HK-2 (cell line): ENCODE results near the gene WNK1.
"Not testable (repeated sequence)": the region's sequence is repeated elsewhere in the genome, so short reads cannot be mapped to it uniquely, and the experiment has no call there.

ENCODE experiments used
- DNase-seq: peaks from one replicate; pipeline ENCODE4 v3.0.0-alpha.2; 2018; ENCODE audit not compliant: unreplicated experiment

Gene WNK1

GRCh38 chr12:749751-750270 is 2.6 kb upstream of the WNK1 start:
- no peak for DNase-seq

- no peak for DNase-seq
Measured at GRCh38 chr12:750366-751191, 1.8 kb upstream of the WNK1 start.

GRCh38 chr12:751192-751998 is 984 bp upstream of the WNK1 start:
- DNase-seq: peak; percentile 94

GRCh38 chr12:752695-753610 is 574 bp downstream of the WNK1 start:
- DNase-seq: peak; percentile 59

- peak; percentile 47 for DNase-seq
Measured at GRCh38 chr12:753611-754472, 1.5 kb downstream of the WNK1 start.

GRCh38 chr12:754473-754820 is 2.1 kb downstream of the WNK1 start:
- DNase-seq: no peak

GRCh38 chr12:754851-755562 is 2.6 kb downstream of the WNK1 start:
- DNase-seq: peak; percentile 7

- no peak for DNase-seq
Measured at GRCh38 chr12:759628-760027, 7.2 kb downstream of the WNK1 start.

GRCh38 chr12:761256-761655 is 8.9 kb downstream of the WNK1 start:
- no peak for DNase-seq

GRCh38 chr12:765840-766239 is 13.5 kb downstream of the WNK1 start:
- DNase-seq: no peak

- DNase-seq: no peak
Measured at GRCh38 chr12:768434-768833, 16.1 kb downstream of the WNK1 start.

GRCh38 chr12:770479-770878 is 18.1 kb downstream of the WNK1 start:
- no peak for DNase-seq

GRCh38 chr12:772056-772697 is 19.8 kb downstream of the WNK1 start:
- DNase-seq: no peak

- no peak for DNase-seq
Measured at GRCh38 chr12:774051-774614, 21.8 kb downstream of the WNK1 start.

GRCh38 chr12:775973-776771 is 23.8 kb downstream of the WNK1 start:
- DNase-seq: not testable (repeated sequence)

GRCh38 chr12:776772-777373 is 24.5 kb downstream of the WNK1 start:
- not testable (repeated sequence) for DNase-seq

GRCh38 chr12:777550-778047 is 25.2 kb downstream of the WNK1 start:
- no peak for DNase-seq

GRCh38 chr12:778615-779014 is 26.2 kb downstream of the WNK1 start:
- no peak for DNase-seq
